ENCODE results near the gene CELA3B. TPM values are rescaled to one million over a fixed set of nuclear protein-coding genes. Genes with fewer than 3 reads are reported as not detected.
A peak's percentile ranks its signal among the peaks of the same experiment; 100 is the strongest.

The CELA3B gene
- total and polyA plus RNA-seq, 2 of the 13 experiments (the other 11 are each of a cell fraction or from before 2014, with no cell fraction given), result 0.34 TPM; not detected in 1

DNA sequence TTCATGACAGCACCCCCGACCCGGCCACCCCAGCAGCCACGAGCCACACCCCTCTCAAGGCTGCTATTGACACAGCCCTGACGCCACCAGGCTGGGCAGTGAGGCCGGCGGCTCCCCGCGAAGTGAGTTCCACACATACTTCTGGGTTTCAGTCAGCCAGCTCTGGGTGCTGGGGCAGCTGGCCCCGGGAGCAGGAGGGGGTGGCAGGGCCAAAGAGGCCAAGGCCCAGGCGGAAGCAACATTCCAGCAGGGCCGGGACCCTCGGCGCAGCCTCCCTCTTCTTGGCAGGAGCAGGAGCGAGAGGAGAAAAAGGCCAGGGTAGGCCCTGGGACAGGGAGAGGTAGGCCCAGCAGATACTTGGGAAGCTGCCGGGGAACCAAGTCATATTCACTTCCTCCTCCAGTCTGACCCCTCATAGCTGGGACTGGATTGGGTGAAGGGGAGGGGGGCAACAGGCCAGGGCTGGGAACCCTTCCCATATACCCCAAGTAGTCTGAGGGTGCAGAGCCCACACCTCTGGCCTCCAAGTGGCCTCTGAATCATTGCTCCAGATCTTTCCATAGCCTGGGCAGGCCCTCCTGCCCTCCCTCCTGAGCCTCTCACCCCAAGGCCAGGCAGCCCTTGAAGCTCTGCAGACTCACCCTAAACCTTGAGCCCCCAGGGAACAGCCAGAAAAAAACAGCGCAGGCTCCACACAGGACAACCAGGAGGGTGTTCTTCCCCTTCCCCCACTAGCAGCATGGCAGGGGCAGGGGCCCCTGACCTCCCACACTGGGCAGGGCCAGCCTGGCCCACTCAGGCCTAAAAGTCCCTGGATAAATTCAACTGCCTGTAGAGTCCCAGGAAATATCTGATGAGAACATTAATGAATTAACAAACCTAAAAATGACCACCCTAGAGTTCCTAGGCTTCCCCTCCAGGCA lies 45.4 kb upstream of the CELA3B start (continued):
- TF ChIP-seq ZBTB20 (CRISPR knock-in tag; IDR thresholded peaks at IDR 0.05; ENCODE audit: borderline replicate concordance, low read depth) (0 out of 2 replicates have a peak, but pooled peaks have one; percentile 25), ZNF12 (CRISPR knock-in tag; IDR thresholded peaks at IDR 0.05) (0 out of 2 replicates have a peak, but pooled peaks have one; percentile 39), ZNF556 (CRISPR knock-in tag; IDR thresholded peaks at IDR 0.05; ENCODE audit: borderline replicate concordance) (peak; percentile 50; the same call in 1 of the 2 replicates), CENPT (CRISPR knock-in tag; IDR thresholded peaks at IDR 0.05; ENCODE audit: low read depth) (no peak), ZNF124 (CRISPR knock-in tag; IDR thresholded peaks at IDR 0.05) (no peak), ZNF589 (CRISPR knock-in tag; conservative IDR thresholded peaks at IDR 0.05) (no peak), MIER3 (CRISPR knock-in tag; IDR thresholded peaks at IDR 0.05; ENCODE audit: borderline replicate concordance) (0 out of 2 replicates have a peak, but pooled peaks have one; percentile 32), MAFF (IDR thresholded peaks at IDR 0.05; ENCODE audit: low read depth, low read length) (no peak), UBTF (CRISPR knock-in tag; IDR thresholded peaks at IDR 0.05) (peak; percentile 90), RFXANK (CRISPR knock-in tag; IDR thresholded peaks at IDR 0.05) (no peak), TCF7 (IDR thresholded peaks at IDR 0.05; ENCODE audit: low read depth) (peak; percentile 18; the same call in 1 of the 2 replicates), XBP1 (CRISPR knock-in tag; IDR thresholded peaks at IDR 0.05) (no peak), ZNF260 (CRISPR knock-in tag; IDR thresholded peaks at IDR 0.05; ENCODE audit: borderline replicate concordance, low read depth) (no peak), HNRNPL (IDR thresholded peaks at IDR 0.05; ENCODE audit: low read depth, low read length) (peak; percentile 79), ZNF343 (CRISPR knock-in tag; IDR thresholded peaks at IDR 0.05) (no peak), MTA3 (CRISPR knock-in tag; IDR thresholded peaks at IDR 0.05) (no peak), ZSCAN30 (CRISPR knock-in tag; IDR thresholded peaks at IDR 0.05) (no peak)
- TF ChIP-seq, protein P1, sequence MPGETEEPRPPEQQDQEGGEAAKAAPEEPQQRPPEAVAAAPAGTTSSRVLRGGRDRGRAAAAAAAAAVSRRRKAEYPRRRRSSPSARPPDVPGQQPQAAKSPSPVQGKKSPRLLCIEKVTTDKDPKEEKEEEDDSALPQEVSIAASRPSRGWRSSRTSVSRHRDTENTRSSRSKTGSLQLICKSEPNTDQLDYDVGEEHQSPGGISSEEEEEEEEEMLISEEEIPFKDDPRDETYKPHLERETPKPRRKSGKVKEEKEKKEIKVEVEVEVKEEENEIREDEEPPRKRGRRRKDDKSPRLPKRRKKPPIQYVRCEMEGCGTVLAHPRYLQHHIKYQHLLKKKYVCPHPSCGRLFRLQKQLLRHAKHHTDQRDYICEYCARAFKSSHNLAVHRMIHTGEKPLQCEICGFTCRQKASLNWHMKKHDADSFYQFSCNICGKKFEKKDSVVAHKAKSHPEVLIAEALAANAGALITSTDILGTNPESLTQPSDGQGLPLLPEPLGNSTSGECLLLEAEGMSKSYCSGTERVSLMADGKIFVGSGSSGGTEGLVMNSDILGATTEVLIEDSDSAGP (CRISPR knock-in tag; IDR thresholded peaks at IDR 0.05; ENCODE audit: borderline replicate concordance), result peak; percentile 69; the same call in 1 of the 2 replicates
- TF ChIP-seq, protein P2, sequence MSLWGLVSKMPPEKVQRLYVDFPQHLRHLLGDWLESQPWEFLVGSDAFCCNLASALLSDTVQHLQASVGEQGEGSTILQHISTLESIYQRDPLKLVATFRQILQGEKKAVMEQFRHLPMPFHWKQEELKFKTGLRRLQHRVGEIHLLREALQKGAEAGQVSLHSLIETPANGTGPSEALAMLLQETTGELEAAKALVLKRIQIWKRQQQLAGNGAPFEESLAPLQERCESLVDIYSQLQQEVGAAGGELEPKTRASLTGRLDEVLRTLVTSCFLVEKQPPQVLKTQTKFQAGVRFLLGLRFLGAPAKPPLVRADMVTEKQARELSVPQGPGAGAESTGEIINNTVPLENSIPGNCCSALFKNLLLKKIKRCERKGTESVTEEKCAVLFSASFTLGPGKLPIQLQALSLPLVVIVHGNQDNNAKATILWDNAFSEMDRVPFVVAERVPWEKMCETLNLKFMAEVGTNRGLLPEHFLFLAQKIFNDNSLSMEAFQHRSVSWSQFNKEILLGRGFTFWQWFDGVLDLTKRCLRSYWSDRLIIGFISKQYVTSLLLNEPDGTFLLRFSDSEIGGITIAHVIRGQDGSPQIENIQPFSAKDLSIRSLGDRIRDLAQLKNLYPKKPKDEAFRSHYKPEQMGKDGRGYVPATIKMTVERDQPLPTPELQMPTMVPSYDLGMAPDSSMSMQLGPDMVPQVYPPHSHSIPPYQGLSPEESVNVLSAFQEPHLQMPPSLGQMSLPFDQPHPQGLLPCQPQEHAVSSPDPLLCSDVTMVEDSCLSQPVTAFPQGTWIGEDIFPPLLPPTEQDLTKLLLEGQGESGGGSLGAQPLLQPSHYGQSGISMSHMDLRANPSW (CRISPR knock-in tag; IDR thresholded peaks at IDR 0.05; ENCODE audit: borderline replicate concordance), result no peak
- TF ChIP-seq, protein P3, sequence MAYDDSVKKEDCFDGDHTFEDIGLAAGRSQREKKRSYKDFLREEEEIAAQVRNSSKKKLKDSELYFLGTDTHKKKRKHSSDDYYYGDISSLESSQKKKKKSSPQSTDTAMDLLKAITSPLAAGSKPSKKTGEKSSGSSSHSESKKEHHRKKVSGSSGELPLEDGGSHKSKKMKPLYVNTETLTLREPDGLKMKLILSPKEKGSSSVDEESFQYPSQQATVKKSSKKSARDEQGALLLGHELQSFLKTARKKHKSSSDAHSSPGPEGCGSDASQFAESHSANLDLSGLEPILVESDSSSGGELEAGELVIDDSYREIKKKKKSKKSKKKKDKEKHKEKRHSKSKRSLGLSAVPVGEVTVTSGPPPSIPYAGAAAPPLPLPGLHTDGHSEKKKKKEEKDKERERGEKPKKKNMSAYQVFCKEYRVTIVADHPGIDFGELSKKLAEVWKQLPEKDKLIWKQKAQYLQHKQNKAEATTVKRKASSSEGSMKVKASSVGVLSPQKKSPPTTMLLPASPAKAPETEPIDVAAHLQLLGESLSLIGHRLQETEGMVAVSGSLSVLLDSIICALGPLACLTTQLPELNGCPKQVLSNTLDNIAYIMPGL (CRISPR knock-in tag; IDR thresholded peaks at IDR 0.05; ENCODE audit: borderline replicate concordance in 1 of 2, low read depth in 1 of 2), result peak; percentile 26 to 58; a peak in 2 of 4 replicates

Measured in HepG2 (cell line).